Heart left ventricle (tissue), 13 donors: ENCODE results near the gene IL19.

ENCODE experiments used
- CTCF ChIP-seq, 12 donors: fragments of 200-600 bp; sonication (generic) in 4 of 12; IDR thresholded peaks; one replicate each; pipeline versions ENCODE4 v1.5.0 to v1.8.0; 2018 to 2022; ENCODE audit warnings: antibody characterized with exemption in 12 of 12, mild to moderate bottlenecking in 5 of 12
- POLR2A ChIP-seq, 2 donors: fragments of 450-650 bp; IDR thresholded peaks; one replicate each; pipeline ENCODE4 v1.6.1; 2017; ENCODE audit warnings: antibody characterized with exemption in 2 of 2, mild to moderate bottlenecking in 2 of 2, moderate library complexity in 2 of 2
- donor health status: ischemic (EF 13 %, LVEDD 7.1; RV severe dilation, severe dysfunction).
- donor health status: DM: no; HTN: yes; CAD: no.
- donor health status: DM: no; HTN: no; CAD: no.
- donor health status: ischemic (EF 25% LVEDD 6.9; RV normal size, moderate dysfunction).
- donor health status: ischemic (EF 25% LVEDD 5.7; RV mildly dilated, moderate dysfunction).
- donor health status: ischemic (EF 35%, LVEDD 5.7; RV mildly dilated, moderate dysfunction).
- donor health status: nonischemic (EF 11% LVEDD 7.7; RV severe dilation, severe dysfunction).
- donor health status: DM: yes; HTN: yes; CAD: no.
- donor health status: PGD.
- donor health status: ischemic (EF 29% LVEDD 5.4; RV normal size, mild dysfunction).
- donor health status: nonischemic (EF 23%, LVEDD 6.1; RV moderate dilation, normal function).

DNA sequence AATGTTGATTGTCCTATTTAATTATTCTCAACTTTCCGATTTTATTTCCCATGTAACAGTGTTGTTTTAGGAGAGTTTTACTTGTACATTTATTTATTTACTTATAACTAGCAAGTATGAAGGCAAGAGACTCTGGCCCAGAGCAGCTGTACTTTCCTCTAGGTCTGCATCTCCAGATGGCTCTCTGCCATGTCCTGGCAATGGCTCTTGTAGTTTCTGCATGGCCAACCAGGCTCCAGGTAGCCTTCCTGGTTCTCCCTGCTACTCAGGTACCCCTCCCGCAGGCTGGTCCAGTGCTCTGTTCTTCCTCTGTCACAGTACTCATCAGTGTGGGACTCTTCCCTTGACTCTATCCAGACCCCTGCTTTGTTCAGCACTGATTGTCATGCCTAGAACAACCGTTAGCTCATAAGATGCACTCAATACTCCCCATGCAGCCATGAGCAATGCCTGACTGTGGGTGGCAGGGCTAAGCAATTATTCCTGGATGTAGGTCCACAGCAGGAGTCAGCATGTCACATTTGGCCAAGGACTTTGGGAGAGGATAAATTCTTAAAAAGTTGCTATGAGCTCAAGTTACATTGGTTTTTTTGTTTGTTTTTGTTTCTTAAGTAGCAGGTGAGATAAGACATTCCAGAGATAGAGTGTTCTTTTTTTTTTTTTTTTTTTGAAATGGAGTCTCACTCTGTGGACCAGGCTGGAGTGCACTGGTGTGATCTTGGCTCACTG lies 84.0 kb downstream of the IL19 start:
- TF ChIP-seq CTCF (IDR thresholded peaks at IDR 0.05) (no peak), POLR2A (IDR thresholded peaks at IDR 0.05) (no peak)
